ENCODE data around the gene ULK1.
A peak's percentile ranks its signal among the peaks of the same experiment; 100 is the strongest.
"Not testable (repeated sequence)": the region's sequence is repeated elsewhere in the genome, so short reads cannot be mapped to it uniquely, and the experiment has no call there.

Gene ULK1

GRCh38 chr12:131943389-131943788 is 49.0 kb downstream of the ULK1 start:
- no peak for DNase-seq (ENCODE audit: low spot score)

- no peak for DNase-seq (ENCODE audit: low spot score)
Measured at GRCh38 chr12:131943876-131944275, 49.5 kb downstream of the ULK1 start.

GRCh38 chr12:131944601-131945251 is 50.3 kb downstream of the ULK1 start:
- no peak for DNase-seq (ENCODE audit: low spot score)

GRCh38 chr12:131946757-131947156 is 52.3 kb downstream of the ULK1 start:
- DNase-seq (ENCODE audit: low spot score), result no peak

- no peak for DNase-seq (ENCODE audit: low spot score)
Measured at GRCh38 chr12:131947482-131948027, 53.1 kb downstream of the ULK1 start.

- DNase-seq (ENCODE audit: low spot score), result no peak
Measured at GRCh38 chr12:131948166-131948712, 53.8 kb downstream of the ULK1 start.

GRCh38 chr12:131948713-131949430 is 54.5 kb downstream of the ULK1 start:
- DNase-seq (ENCODE audit: low spot score), result not testable (repeated sequence)

- DNase-seq (ENCODE audit: low spot score), result peak; percentile 95
Measured at GRCh38 chr12:131949431-131950181, 55.2 kb downstream of the ULK1 start, which contains the start of gene EP400. EP400 (plus strand) TSS chr12:131949942; CDS start chr12:131960620, 10,678 bp downstream.

GRCh38 chr12:131950182-131950913 is 55.9 kb downstream of the ULK1 start:
- no peak for DNase-seq (ENCODE audit: low spot score)

- not testable (repeated sequence) for DNase-seq (ENCODE audit: low spot score)
Measured at GRCh38 chr12:131953810-131954209, 59.4 kb downstream of the ULK1 start.

- DNase-seq (ENCODE audit: low spot score), result not testable (repeated sequence)
Measured at GRCh38 chr12:131954460-131954859, 60.0 kb downstream of the ULK1 start.

- no peak for DNase-seq (ENCODE audit: low spot score)
Measured at GRCh38 chr12:131959116-131959515, 64.7 kb downstream of the ULK1 start.

GRCh38 chr12:131959641-131960589 is 65.5 kb downstream of the ULK1 start:
- DNase-seq (ENCODE audit: low spot score), result no peak

GRCh38 chr12:131960590-131961325 is 66.3 kb downstream of the ULK1 start:
- not testable (repeated sequence) for DNase-seq (ENCODE audit: low spot score)

- not testable (repeated sequence) for DNase-seq (ENCODE audit: low spot score)
Measured at GRCh38 chr12:131961328-131961727, 66.9 kb downstream of the ULK1 start.

- DNase-seq (ENCODE audit: low spot score), result no peak
Measured at GRCh38 chr12:131962069-131962468, 67.6 kb downstream of the ULK1 start.

GRCh38 chr12:131963381-131963780 is 69.0 kb downstream of the ULK1 start:
- DNase-seq (ENCODE audit: low spot score), result peak; percentile 56

- DNase-seq (ENCODE audit: low spot score), result no peak
Measured at GRCh38 chr12:131965073-131965472, 70.7 kb downstream of the ULK1 start.

GRCh38 chr12:131971226-131971625 is 76.8 kb downstream of the ULK1 start:
- no peak for DNase-seq (ENCODE audit: low spot score)

All from CD4-positive, alpha-beta T cell treated with Interleukin-6 at 100 ng/mL for 8 hours (primary cell).